Measurements from ENCODE around the gene PALLD. TPM values are rescaled to one million over a fixed set of nuclear protein-coding genes. Genes with fewer than 3 reads are reported as not detected.

PALLD gene
- total and polyA plus RNA-seq, 12 donors = 169 to 1,537 (median 667) TPM

GRCh38 chr4:168651864-168652263 lies 155.0 kb downstream of the PALLD start:
- Histone ChIP-seq H3K36me3 (no peaks in the 10 kb centered on the region), H3K4me3 (no peak overlapping the region), H3K9me3 (no peaks in the 10 kb centered on the region), H3K4me1 (peaks cover 0 to 42% (median 8%) of the 10 kb centered on the region in 9 donors), H3K27ac (no peak overlapping the region), H3K27me3 (no peaks in the 10 kb centered on the region)
- no peak for TF ChIP-seq CTCF (IDR thresholded peaks at IDR 0.05)
- WGBS, 2 donors = 69 to 74% methylated on average over 4 of the region's 4 CpGs
- ATAC-seq (peak in 1 of 8 donors; percentile 18), DNase-seq (no peak)
- intact Hi-C loops (cut with DNase I) = no loop called here

- WGBS, 2 donors = 62 to 68% methylated on average over 2 of the region's 2 CpGs
- intact Hi-C loops (cut with DNase I) = no loop called here
- no peak for DNase-seq
- TF ChIP-seq CTCF (IDR thresholded peaks at IDR 0.05) = no peak
- no peak overlapping the region for H3K4me3 ChIP-seq
- H3K36me3 ChIP-seq = no peaks in the 10 kb centered on the region
- H3K9me3 ChIP-seq = no peaks in the 10 kb centered on the region
- ATAC-seq = no peak
- peaks cover 0 to 33% (median 8%) of the 10 kb centered on the region in 9 donors for H3K4me1 ChIP-seq
- H3K27ac ChIP-seq = no peak overlapping the region
- no peaks in the 10 kb centered on the region for H3K27me3 ChIP-seq
Observed at GRCh38 chr4:168652755-168653154, 155.9 kb downstream of the PALLD start.

GRCh38 chr4:168654104-168654847 lies 157.4 kb downstream of the PALLD start:
- intact Hi-C loops (cut with DNase I) = no loop called here
- no peaks in the 10 kb centered on the region for H3K9me3 ChIP-seq
- H3K4me3 ChIP-seq = no peak overlapping the region
- WGBS, 2 donors = 63 to 72% methylated on average over 4 of the region's 4 CpGs
- H3K36me3 ChIP-seq = no peaks in the 10 kb centered on the region
- peaks cover 0 to 18% (median 8%) of the 10 kb centered on the region in 9 donors for H3K4me1 ChIP-seq
- DNase-seq (no peak), ATAC-seq (no peak)
- H3K27me3 ChIP-seq = no peaks in the 10 kb centered on the region
- no peak for TF ChIP-seq CTCF (IDR thresholded peaks at IDR 0.05)
- H3K27ac ChIP-seq = no peak overlapping the region

- H3K4me1 ChIP-seq = peaks cover 0 to 22% (median 8%) of the 10 kb centered on the region in 9 donors
- DNase-seq (no peak), ATAC-seq (no peak)
- no peak overlapping the region for H3K4me3 ChIP-seq
- no peak for TF ChIP-seq CTCF (IDR thresholded peaks at IDR 0.05)
- intact Hi-C loops (cut with DNase I) = no loop called here
- H3K9me3 ChIP-seq = no peaks in the 10 kb centered on the region
- H3K27me3 ChIP-seq = no peaks in the 10 kb centered on the region
- H3K27ac ChIP-seq = no peak overlapping the region
- H3K36me3 ChIP-seq = no peaks in the 10 kb centered on the region
Observed at GRCh38 chr4:168654848-168655174, 158.0 kb downstream of the PALLD start.
